WERI-Rb-1 (cell line): Measurements from ENCODE around the gene KIF21A.

Source experiments
- DNase-seq: peaks from one replicate; pipeline ENCODE4 v3.0.0-alpha.2; 2020
- H3K27ac ChIP-seq: fragments of 250-450 bp; sonication (Bioruptor Pico); 2 replicates; pipeline ENCODE4 v1.5.1; 2020; ENCODE audit warnings: mild to moderate bottlenecking, moderate library complexity
- H3K27me3 ChIP-seq: fragments of 250-450 bp; sonication (Bioruptor Pico); 2 replicates; pipeline ENCODE4 v1.5.1; 2021; ENCODE audit warnings: mild to moderate bottlenecking, low read depth, moderate library complexity; ENCODE audit not compliant: insufficient read depth, severe bottlenecking
- H3K36me3 ChIP-seq: fragments of 250-450 bp; sonication (Bioruptor Pico); 2 replicates; pipeline ENCODE4 v1.5.1; 2020; ENCODE audit warnings: mild to moderate bottlenecking, moderate library complexity
- H3K4me3 ChIP-seq: 2 replicates; pipeline ENCODE4 v1.5.1; 2011; ENCODE audit warnings: low read depth, mild to moderate bottlenecking, control low read depth, low read length
- H3K9me3 ChIP-seq: fragments of 250-450 bp; sonication (Bioruptor Pico); 2 replicates; pipeline ENCODE4 v1.5.1; 2021; ENCODE audit warnings: mild to moderate bottlenecking, moderate library complexity; ENCODE audit not compliant: severe bottlenecking
- CTCF ChIP-seq: IDR thresholded peaks from 2 replicates; pipeline ENCODE4 v1.5.1; 2011; ENCODE audit warnings: low read depth, mild to moderate bottlenecking, control low read depth, inconsistent platforms, low read length

KIF21A gene

GRCh38 chr12:39405580-39405979 lies 37.3 kb downstream of the KIF21A start:
- Histone ChIP-seq H3K36me3 (no peaks in the 10 kb centered on the region), H3K27me3 (no peaks in the 10 kb centered on the region), H3K4me3 (no peak overlapping the region), H3K27ac (no peak overlapping the region), H3K9me3 (no peaks in the 10 kb centered on the region)
- no peak for TF ChIP-seq CTCF
- DNase-seq = no peak

GRCh38 chr12:39404000-39404399 lies 38.9 kb downstream of the KIF21A start:
- H3K27ac ChIP-seq = no peak overlapping the region
- H3K36me3 ChIP-seq = no peaks in the 10 kb centered on the region
- no peak for TF ChIP-seq CTCF
- H3K4me3 ChIP-seq = no peak overlapping the region
- DNase-seq = no peak
- no peaks in the 10 kb centered on the region for H3K27me3 ChIP-seq
- H3K9me3 ChIP-seq = no peaks in the 10 kb centered on the region

- H3K4me3 ChIP-seq = no peak overlapping the region
- TF ChIP-seq CTCF = no peak
- no peaks in the 10 kb centered on the region for H3K36me3 ChIP-seq
- DNase-seq = no peak
- H3K9me3 ChIP-seq = no peaks in the 10 kb centered on the region
- H3K27ac ChIP-seq = no peak overlapping the region
- no peaks in the 10 kb centered on the region for H3K27me3 ChIP-seq
These were observed 39.5 kb downstream of the KIF21A start for GRCh38 chr12:39403376-39403775.

GRCh38 chr12:39402922-39403321 lies 40.0 kb downstream of the KIF21A start:
- H3K9me3 ChIP-seq = no peaks in the 10 kb centered on the region
- no peak for TF ChIP-seq CTCF
- H3K36me3 ChIP-seq = no peaks in the 10 kb centered on the region
- H3K27me3 ChIP-seq = no peaks in the 10 kb centered on the region
- no peak for DNase-seq
- no peak overlapping the region for H3K4me3 ChIP-seq
- H3K27ac ChIP-seq = no peak overlapping the region

GRCh38 chr12:39401459-39401858 lies 41.5 kb downstream of the KIF21A start:
- H3K36me3 ChIP-seq = no peaks in the 10 kb centered on the region
- no peaks in the 10 kb centered on the region for H3K9me3 ChIP-seq
- H3K27me3 ChIP-seq = no peaks in the 10 kb centered on the region
- no peak for DNase-seq
- H3K4me3 ChIP-seq = no peak overlapping the region
- H3K27ac ChIP-seq = no peak overlapping the region
- no peak for TF ChIP-seq CTCF

- Histone ChIP-seq H3K27ac (no peak overlapping the region), H3K27me3 (no peaks in the 10 kb centered on the region), H3K4me3 (no peak overlapping the region), H3K36me3 (no peaks in the 10 kb centered on the region), H3K9me3 (no peaks in the 10 kb centered on the region)
- DNase-seq = no peak
- TF ChIP-seq CTCF = no peak
These were observed 47.1 kb downstream of the KIF21A start for GRCh38 chr12:39395866-39396265.
